Measurements from ENCODE around the gene ZNF14.

The ZNF14 gene

GRCh38 chr19:19747357-19748220 lies 14.7 kb upstream of the ZNF14 start:
- TF ChIP-seq CTCF (IDR thresholded peaks at IDR 0.05; ENCODE audit: low read depth, low read length) (no peak), EZH2phosphoT487 (IDR thresholded peaks at IDR 0.05; ENCODE audit: low read depth) (no peak)

DNA sequence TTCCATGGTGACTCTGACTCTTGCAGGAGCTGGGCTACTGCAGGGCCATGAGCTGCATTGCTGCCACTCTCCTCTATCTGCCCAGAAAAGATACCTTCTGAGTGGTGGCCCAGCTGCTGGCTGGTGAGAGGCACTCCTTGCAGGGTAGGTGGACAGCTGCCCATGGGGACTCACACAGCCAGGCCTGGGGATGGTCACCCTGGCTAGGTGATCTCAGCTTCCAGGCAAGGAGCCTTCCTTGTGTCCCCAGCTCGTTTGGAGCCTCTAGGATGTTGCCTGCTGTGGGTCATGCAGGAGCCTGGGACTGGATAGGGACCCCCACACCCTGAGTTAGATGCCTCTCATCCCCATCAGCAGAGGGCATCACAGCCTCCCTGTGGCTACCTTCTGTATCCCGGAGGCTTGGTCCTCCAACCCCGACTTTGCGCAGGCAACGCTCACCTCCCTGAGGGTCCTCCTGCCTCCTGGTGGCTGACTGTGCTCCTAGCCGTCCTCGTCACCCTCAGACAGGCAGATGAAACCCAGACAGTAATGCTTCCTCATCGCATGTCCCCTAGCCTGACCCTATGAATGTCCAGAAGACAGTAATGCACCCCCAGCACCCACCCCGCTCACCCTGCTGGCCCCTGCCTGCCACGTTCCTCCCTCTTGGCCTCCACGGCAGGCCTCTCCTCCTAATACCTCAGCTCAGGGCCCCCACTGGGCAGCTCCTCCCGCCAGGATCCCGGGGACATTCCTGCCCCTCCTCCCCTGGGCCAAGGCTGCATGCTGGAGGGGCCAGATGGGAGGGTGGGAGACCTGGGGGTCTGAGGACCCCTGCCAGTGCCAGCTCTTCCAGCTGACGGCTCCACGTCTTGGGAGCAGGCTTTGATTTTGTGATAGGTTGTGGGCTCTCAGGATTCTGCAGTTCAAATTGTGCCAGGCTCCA lies 13.6 kb upstream of the ZNF14 start:
- no peak overlapping the region for H3K27ac ChIP-seq (ENCODE audit: low read length)
- no peaks in the 10 kb centered on the region for H3K27me3 ChIP-seq (ENCODE audit: low read depth, low read length)
- no peaks in the 10 kb centered on the region for H3K79me2 ChIP-seq (ENCODE audit: low read length)
- no peaks in the 10 kb centered on the region for H3K36me3 ChIP-seq (replicated peaks; ENCODE audit: low read depth, low read length)
- no peak overlapping the region for H3K4me2 ChIP-seq (ENCODE audit: low read length)
- H3K9me3 ChIP-seq (ENCODE audit: insufficient read depth, low read length) = no peaks in the 10 kb centered on the region
- H3K4me3 ChIP-seq (ENCODE audit: low read length) = no peak overlapping the region
- no peaks in the 10 kb centered on the region for H4K20me1 ChIP-seq (ENCODE audit: insufficient read depth, low read length)
- no peak for TF ChIP-seq EZH2phosphoT487 (IDR thresholded peaks at IDR 0.05; ENCODE audit: low read depth)
- no peak for TF ChIP-seq CTCF (IDR thresholded peaks at IDR 0.05; ENCODE audit: low read depth, low read length)
- no peak overlapping the region for H3K9ac ChIP-seq (ENCODE audit: low read length)
- no peaks in the 10 kb centered on the region for H3K4me1 ChIP-seq (ENCODE audit: low read length)
- no peak overlapping the region for H2AFZ ChIP-seq (ENCODE audit: low read depth, low read length)

More at GRCh38 chr19:19747357-19748220, 14.7 kb upstream of the ZNF14 start:
- Histone ChIP-seq H3K79me2 (ENCODE audit: low read length) (no peaks in the 10 kb centered on the region), H3K27me3 (ENCODE audit: low read depth, low read length) (no peaks in the 10 kb centered on the region), H3K36me3 (replicated peaks; ENCODE audit: low read depth, low read length) (no peaks in the 10 kb centered on the region), H3K27ac (ENCODE audit: low read length) (no peak overlapping the region), H3K9ac (ENCODE audit: low read length) (no peak overlapping the region), H3K4me1 (ENCODE audit: low read length) (no peaks in the 10 kb centered on the region), H3K4me3 (ENCODE audit: low read length) (no peak overlapping the region), H3K9me3 (ENCODE audit: insufficient read depth, low read length) (no peaks in the 10 kb centered on the region), H4K20me1 (ENCODE audit: insufficient read depth, low read length) (no peaks in the 10 kb centered on the region), H3K4me2 (ENCODE audit: low read length) (no peak overlapping the region), H2AFZ (ENCODE audit: low read depth, low read length) (no peak overlapping the region)

DNA sequence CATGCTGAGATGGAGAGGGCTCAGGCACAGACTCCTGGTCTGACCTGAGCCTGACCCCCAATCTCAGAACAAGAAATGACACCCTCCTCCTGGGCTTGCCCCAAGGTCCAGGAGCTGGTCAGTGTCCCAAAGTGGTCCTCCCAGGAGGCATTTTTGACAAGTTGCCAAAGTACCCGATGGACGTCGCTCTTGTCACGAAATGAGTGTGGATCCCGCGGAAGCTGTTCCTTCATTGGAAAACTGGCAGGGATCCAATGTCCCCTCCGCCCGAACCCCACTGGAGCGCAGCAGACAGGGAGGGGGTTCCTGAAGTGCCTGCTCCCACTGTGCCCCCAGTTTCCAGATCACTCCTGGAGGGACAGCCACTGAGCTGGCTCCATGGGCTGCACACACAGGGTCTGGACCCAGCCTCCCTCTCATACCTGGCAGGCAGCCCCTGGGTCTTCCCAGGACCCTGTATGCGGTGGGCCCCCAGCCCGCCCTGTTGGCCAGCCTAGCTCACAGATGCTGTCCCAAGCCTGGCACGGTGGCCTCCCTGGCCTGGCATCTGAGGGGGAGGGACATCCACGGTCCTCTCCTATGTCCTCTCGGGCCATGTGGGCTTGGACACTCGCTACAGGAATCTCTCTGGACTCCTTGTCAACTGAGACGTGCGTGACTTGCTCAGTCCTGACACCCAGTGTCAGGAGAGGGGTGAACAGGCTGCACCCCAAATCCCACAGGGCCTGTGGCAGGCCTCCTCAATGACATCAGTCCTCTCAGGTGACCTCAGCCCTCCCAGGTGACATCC lies 12.8 kb upstream of the ZNF14 start:
- no peak overlapping the region for H3K27ac ChIP-seq (ENCODE audit: low read length)
- no peaks in the 10 kb centered on the region for H3K9me3 ChIP-seq (ENCODE audit: insufficient read depth, low read length)
- no peak overlapping the region for H3K4me2 ChIP-seq (ENCODE audit: low read length)
- no peak for TF ChIP-seq EZH2phosphoT487 (IDR thresholded peaks at IDR 0.05; ENCODE audit: low read depth)
- TF ChIP-seq CTCF (IDR thresholded peaks at IDR 0.05; ENCODE audit: low read depth, low read length) = no peak
- no peak overlapping the region for H2AFZ ChIP-seq (ENCODE audit: low read depth, low read length)
- no peaks in the 10 kb centered on the region for H3K27me3 ChIP-seq (ENCODE audit: low read depth, low read length)
- H3K4me3 ChIP-seq (ENCODE audit: low read length) = no peak overlapping the region
- no peaks in the 10 kb centered on the region for H4K20me1 ChIP-seq (ENCODE audit: insufficient read depth, low read length)
- no peaks in the 10 kb centered on the region for H3K4me1 ChIP-seq (ENCODE audit: low read length)
- no peaks in the 10 kb centered on the region for H3K79me2 ChIP-seq (ENCODE audit: low read length)
- no peaks in the 10 kb centered on the region for H3K36me3 ChIP-seq (replicated peaks; ENCODE audit: low read depth, low read length)
- no peak overlapping the region for H3K9ac ChIP-seq (ENCODE audit: low read length)

Data from OCI-LY3 (cell line).